Astrocyte of the spinal cord (primary cell): ENCODE data around the gene BCL2L14.

Source experiments
- DNase-seq: peaks from one replicate; pipeline ENCODE4 v3.0.0; 2011; ENCODE audit warnings: low read depth, low spot score
- H3K4me3 ChIP-seq: 2 replicates; pipeline ENCODE4 v1.5.1; 2011; ENCODE audit warnings: low read depth, mild to moderate bottlenecking, low read length, moderate library complexity
- in situ Hi-C: cut with HindIII; loops from 2 replicates; pipeline ENCODE4 v1.10.0; 2017; ENCODE audit warnings: low sequenced_read_pairs
- TF ChIP-seq, protein P1 (sequence below): IDR thresholded peaks from 2 replicates; pipeline ENCODE4 v1.5.1; 2012; ENCODE audit warnings: low read depth, mild to moderate bottlenecking, low read length, inconsistent platforms

BCL2L14 gene

DNA sequence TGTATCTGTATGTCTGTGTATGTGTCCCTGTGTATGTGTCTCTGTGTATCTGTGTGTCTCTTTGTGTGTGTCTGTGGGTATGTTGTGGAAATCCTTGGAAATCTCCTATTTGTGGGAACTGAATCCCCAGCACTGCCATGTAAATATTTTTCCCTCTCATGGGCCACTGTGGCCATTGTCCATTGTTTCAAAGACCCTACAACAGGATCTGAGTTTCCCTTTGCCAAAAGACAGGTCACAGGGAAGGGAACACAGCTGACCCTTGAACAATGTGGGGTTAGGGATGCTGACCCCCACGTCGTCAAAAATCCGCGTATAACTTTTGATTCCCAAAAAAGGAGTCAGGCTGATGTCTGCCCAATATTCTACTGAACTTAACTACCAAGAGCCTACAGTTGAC is 22.5 kb upstream of the BCL2L14 start:
- no peak overlapping the region for H3K4me3 ChIP-seq
- no peak for DNase-seq
- TF ChIP-seq, protein P1, sequence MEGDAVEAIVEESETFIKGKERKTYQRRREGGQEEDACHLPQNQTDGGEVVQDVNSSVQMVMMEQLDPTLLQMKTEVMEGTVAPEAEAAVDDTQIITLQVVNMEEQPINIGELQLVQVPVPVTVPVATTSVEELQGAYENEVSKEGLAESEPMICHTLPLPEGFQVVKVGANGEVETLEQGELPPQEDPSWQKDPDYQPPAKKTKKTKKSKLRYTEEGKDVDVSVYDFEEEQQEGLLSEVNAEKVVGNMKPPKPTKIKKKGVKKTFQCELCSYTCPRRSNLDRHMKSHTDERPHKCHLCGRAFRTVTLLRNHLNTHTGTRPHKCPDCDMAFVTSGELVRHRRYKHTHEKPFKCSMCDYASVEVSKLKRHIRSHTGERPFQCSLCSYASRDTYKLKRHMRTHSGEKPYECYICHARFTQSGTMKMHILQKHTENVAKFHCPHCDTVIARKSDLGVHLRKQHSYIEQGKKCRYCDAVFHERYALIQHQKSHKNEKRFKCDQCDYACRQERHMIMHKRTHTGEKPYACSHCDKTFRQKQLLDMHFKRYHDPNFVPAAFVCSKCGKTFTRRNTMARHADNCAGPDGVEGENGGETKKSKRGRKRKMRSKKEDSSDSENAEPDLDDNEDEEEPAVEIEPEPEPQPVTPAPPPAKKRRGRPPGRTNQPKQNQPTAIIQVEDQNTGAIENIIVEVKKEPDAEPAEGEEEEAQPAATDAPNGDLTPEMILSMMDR = no peak
- in situ Hi-C loops = loop anchor here (25.0 kb wide), 1 partner anchor 461 kb away; no protein-coding TSS in a partner anchor

DNA sequence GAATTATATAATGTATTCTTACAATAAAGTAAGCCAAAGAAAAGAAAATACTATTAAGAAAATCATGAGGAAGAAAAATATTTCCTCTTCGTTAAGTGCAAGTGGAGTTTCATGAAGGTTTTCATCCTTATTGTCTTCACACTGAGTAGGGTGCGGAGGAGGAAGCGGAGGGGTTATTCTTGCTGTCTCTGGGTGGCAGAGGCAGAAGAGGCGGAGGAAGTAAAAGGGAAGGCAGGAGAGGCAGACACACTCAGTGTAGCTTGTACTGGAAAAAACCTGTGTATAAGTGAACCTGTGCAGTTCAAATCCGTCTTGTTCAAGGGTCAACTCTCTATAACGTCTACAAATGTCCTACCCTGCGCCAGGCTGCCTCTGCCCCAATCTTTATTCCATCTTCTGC is 22.0 kb upstream of the BCL2L14 start:
- H3K4me3 ChIP-seq = no peak overlapping the region
- TF ChIP-seq, protein P1 = no peak
- in situ Hi-C loops = loop anchor here (25.0 kb wide), 1 partner anchor 461 kb away; no protein-coding TSS in a partner anchor
- DNase-seq = no peak

- TF ChIP-seq, protein P1 = no peak
- no peak for DNase-seq
- H3K4me3 ChIP-seq = no peak overlapping the region
- in situ Hi-C loops = no loop called here
These were observed 19.1 kb upstream of the BCL2L14 start for GRCh38 chr12:12051668-12052067.

DNA sequence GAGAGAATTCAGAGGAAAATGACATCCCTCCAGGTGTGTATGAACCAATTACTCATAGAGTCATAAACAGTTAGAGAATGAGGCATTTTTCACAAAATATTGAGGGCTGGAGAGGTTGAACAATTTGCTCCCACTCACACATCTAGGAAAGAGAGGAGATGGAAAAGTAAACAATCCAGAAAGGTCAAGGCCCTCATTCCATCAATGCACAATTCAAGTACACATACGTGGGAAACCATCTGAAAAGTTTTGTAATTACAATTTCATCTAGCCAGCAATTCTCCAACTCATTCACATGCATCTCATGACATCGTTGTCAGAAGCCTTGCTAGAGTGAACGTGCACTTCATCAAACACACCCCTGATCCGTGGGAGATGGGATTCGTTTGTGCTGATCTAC is 15.7 kb upstream of the BCL2L14 start:
- H3K4me3 ChIP-seq = no peak overlapping the region
- TF ChIP-seq, protein P1 = no peak
- in situ Hi-C loops = no loop called here
- no peak for DNase-seq

GRCh38 chr12:12056951-12057350 is 13.8 kb upstream of the BCL2L14 start:
- in situ Hi-C loops = no loop called here
- no peak overlapping the region for H3K4me3 ChIP-seq
- TF ChIP-seq, protein P1 = no peak
- DNase-seq = no peak

DNA sequence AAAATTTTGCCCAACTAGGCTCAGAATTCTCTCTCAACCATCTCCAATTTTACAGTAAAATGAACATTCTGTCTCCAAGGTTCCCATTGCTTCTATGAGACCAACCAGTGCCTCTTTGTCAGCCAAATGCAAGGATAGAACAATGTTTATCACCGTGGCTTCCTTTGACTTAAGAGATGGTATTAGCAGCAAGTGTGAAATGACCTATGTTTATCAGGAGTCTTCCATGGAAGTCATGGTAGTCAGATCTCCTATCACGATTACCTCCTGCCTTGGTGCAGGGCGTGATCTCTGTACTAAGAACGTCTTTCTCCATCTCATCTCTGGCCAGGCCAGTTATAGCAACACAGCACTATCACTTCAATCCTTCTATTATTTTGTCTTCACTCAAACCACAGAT is 6.1 kb upstream of the BCL2L14 start:
- in situ Hi-C loops = no loop called here
- TF ChIP-seq, protein P1 = no peak

GRCh38 chr12:12068751-12069150 is 2.0 kb upstream of the BCL2L14 start:
- in situ Hi-C loops = no loop called here
- no peak overlapping the region for H3K4me3 ChIP-seq
- TF ChIP-seq, protein P1 = no peak
- DNase-seq = no peak

More for the DNA sequence above, 6.1 kb upstream of the BCL2L14 start:
- H3K4me3 ChIP-seq = no peak overlapping the region
- no peak for DNase-seq
